HCT116 (cell line): ENCODE measurements around the gene HYAL4. TPM values are rescaled to one million over a fixed set of nuclear protein-coding genes. Genes with fewer than 3 reads are reported as not detected.

Experiments used
- ATAC-seq: fragments of 200-7000 bp; cut with Tn5 transposase; 2 replicates; pipeline ENCODE4 v1.9.1; 2020; ENCODE audit warnings: mild to moderate bottlenecking, moderate library complexity
- Bru-seq: library from RNA; stranded (reverse); fragments of 400-500 nt; gene quantifications from one replicate; lab custom pipeline; 2021; lab: Mats Ljungman, UMichigan
- BruChase-seq, 2 experiments: library from RNA; stranded (reverse); fragments of 400-500 nt; gene quantifications; one replicate each; lab custom pipeline; 2021; lab: Mats Ljungman, UMichigan
- BruUV-seq: library from RNA; stranded (reverse); fragments of 400-500 nt; replicated peaks from 2 replicates; lab custom pipeline; 2021; lab: Mats Ljungman, UMichigan
- CTCF ChIA-PET: fragments of 300-600 bp; sonication (Branson Sonifier 250); formaldehyde crosslinking; loops from one replicate; lab custom pipeline; 2021; ENCODE audit warnings: antibody characterized with exemption; lab: Charles Lee
- POLR2A ChIA-PET: fragments of 300-600, 350-600 bp; sonication (Branson Sonifier 250); formaldehyde crosslinking; loops from one replicate; lab custom pipeline; 2021; ENCODE audit warnings: antibody characterized with exemption; lab: Charles Lee
- RAD21 ChIA-PET, 2 experiments: fragments of 300-600 bp; sonication (Branson Sonifier 250); formaldehyde crosslinking; loops; one replicate each; lab custom pipeline; 2023; ENCODE audit warnings: low total read pairs in 2 of 2; ENCODE audit not compliant: uncharacterized antibody in 2 of 2, unreplicated experiment in 2 of 2, low non-redundant PET in 1 of 2; lab: Charles Lee
- DNase-seq: peaks from one replicate; pipeline ENCODE4 v3.0.0-alpha.2; 2010; ENCODE audit warnings: low read depth, low spot score
- H2AFZ ChIP-seq: fragments of 200-600 bp; shearing (Covaris generic), sonication (generic); 2 replicates; pipeline ENCODE4 v1.6.1; 2017; ENCODE audit warnings: low read depth, mixed run types, mixed read lengths, antibody characterized with exemption, low read length; ENCODE audit not compliant: poor library complexity, severe bottlenecking
- H3K27ac ChIP-seq: 2 replicates; pipeline ENCODE4 v1.5.1; 2012; ENCODE audit warnings: low read depth, low read length
- H3K27me3 ChIP-seq: fragments of 200-600 bp; sonication (generic); 2 replicates; pipeline ENCODE4 v1.6.1; 2016; ENCODE audit warnings: mixed run types, low read length, mixed read lengths; ENCODE audit not compliant: insufficient read depth
- H3K36me3 ChIP-seq, 2 experiments: fragments of 200-500 bp in 1 of 2; fragments of 200-600 bp in 1 of 2; sonication (Bioruptor generic) in 1 of 2; sonication (generic) in 1 of 2; 2 replicates each; pipeline versions ENCODE4 v1.5.1 to v1.6.1; 2014 to 2016; ENCODE audit warnings: low read length in 2 of 2, inconsistent platforms in 1 of 2, mixed read lengths in 1 of 2, mixed run types in 1 of 2; ENCODE audit not compliant: insufficient read depth in 2 of 2, control insufficient read depth in 1 of 2
- H3K4me1 ChIP-seq, 2 experiments: fragments of 200-600 bp in 1 of 2; sonication (generic) in 1 of 2; 2 replicates each; pipeline versions ENCODE4 v1.5.1 to v1.6.1; 2012 to 2017; ENCODE audit warnings: low read length in 2 of 2, inconsistent platforms in 1 of 2, mild to moderate bottlenecking in 1 of 2, mixed read lengths in 1 of 2, mixed run types in 1 of 2, moderate library complexity in 1 of 2; ENCODE audit not compliant: insufficient read depth in 2 of 2, control insufficient read depth in 1 of 2
- H3K4me2 ChIP-seq: fragments of 200-600 bp; sonication (generic); 2 replicates; pipeline ENCODE4 v1.6.1; 2017; ENCODE audit warnings: mixed run types, low read length, mixed read lengths
- H3K4me3 ChIP-seq, 2 experiments: fragments of 200-600 bp in 1 of 2; sonication (generic) in 1 of 2; replicated peaks in 1 of 2; 2 replicates each; pipeline ENCODE4 v1.5.1; 2011 to 2016; ENCODE audit warnings: low read length in 2 of 2, control low read depth in 1 of 2, low read depth in 1 of 2, mild to moderate bottlenecking in 1 of 2, mixed read lengths in 1 of 2, mixed run types in 1 of 2
- H3K79me2 ChIP-seq: fragments of 200-600 bp; sonication (generic); 2 replicates; pipeline ENCODE4 v1.6.1; 2017; ENCODE audit warnings: mild to moderate bottlenecking, mixed run types, low read length, moderate library complexity, mixed read lengths; ENCODE audit not compliant: insufficient read depth
- H3K9ac ChIP-seq: fragments of 200-600 bp; sonication (generic); 2 replicates; pipeline ENCODE4 v1.6.1; 2016; ENCODE audit warnings: low read length, mixed read lengths
- H3K9me2 ChIP-seq: fragments of 200-600 bp; sonication (generic), shearing (Covaris generic); 2 replicates; pipeline ENCODE4 v1.6.1; 2017; ENCODE audit warnings: mixed run types, mild to moderate bottlenecking, moderate library complexity; ENCODE audit not compliant: insufficient read depth
- H3K9me3 ChIP-seq, 2 experiments: fragments of 200-500 bp in 1 of 2; fragments of 200-600 bp in 1 of 2; sonication (Bioruptor generic) in 1 of 2; sonication (generic) in 1 of 2; 2 replicates each; pipeline ENCODE4 v1.6.1; 2014 to 2017; ENCODE audit warnings: low read length in 2 of 2, mixed read lengths in 2 of 2, inconsistent platforms in 1 of 2, low read depth in 1 of 2, mild to moderate bottlenecking in 1 of 2, mixed run types in 1 of 2, moderate library complexity in 1 of 2; ENCODE audit not compliant: control insufficient read depth in 1 of 2, insufficient read depth in 1 of 2
- H4K20me1 ChIP-seq: fragments of 200-600 bp; sonication (generic), shearing (Covaris generic); 2 replicates; pipeline ENCODE4 v1.6.1; 2017; ENCODE audit warnings: mixed run types, mild to moderate bottlenecking, moderate library complexity; ENCODE audit not compliant: insufficient read depth
- ATF3 ChIP-seq: IDR thresholded peaks from 2 replicates; pipeline ENCODE4 v1.6.1; 2012
- CBX3 ChIP-seq: IDR thresholded peaks from 2 replicates; pipeline ENCODE4 v1.6.1; 2012; ENCODE audit warnings: low read depth
- EGR1 ChIP-seq: IDR thresholded peaks from 2 replicates; pipeline ENCODE4 v1.6.1; 2012; ENCODE audit warnings: low read depth
- ELF1 ChIP-seq: IDR thresholded peaks from 2 replicates; pipeline ENCODE4 v1.6.1; 2012; ENCODE audit warnings: low read depth, borderline replicate concordance
- EZH2 ChIP-seq: fragments of 200-600 bp; sonication (generic); IDR thresholded peaks from 2 replicates; pipeline ENCODE4 v1.6.1; 2017; ENCODE audit warnings: antibody characterized with exemption, mixed run types
- EZH2phosphoT487 ChIP-seq: fragments of 200-600 bp; IDR thresholded peaks from 2 replicates; pipeline ENCODE4 v1.6.1; 2018; ENCODE audit warnings: antibody characterized with exemption, borderline replicate concordance
- FOSL1 ChIP-seq: IDR thresholded peaks from 2 replicates; pipeline ENCODE4 v1.6.1; 2012; ENCODE audit warnings: low read depth
- JUND ChIP-seq: IDR thresholded peaks from 2 replicates; pipeline ENCODE4 v1.6.1; 2012
- RAD21 ChIP-seq: IDR thresholded peaks from 2 replicates; pipeline ENCODE4 v1.6.1; 2012; ENCODE audit warnings: low read depth, mild to moderate bottlenecking
- SIN3A ChIP-seq: IDR thresholded peaks from 2 replicates; pipeline ENCODE4 v1.6.1; 2012; ENCODE audit warnings: low read depth
- SRF ChIP-seq: IDR thresholded peaks from 2 replicates; pipeline ENCODE4 v1.6.1; 2012; ENCODE audit warnings: low read depth
- TCF7L2 ChIP-seq: IDR thresholded peaks from 2 replicates; pipeline ENCODE4 v1.7.0; 2011; ENCODE audit warnings: borderline replicate concordance, inconsistent platforms; ENCODE audit not compliant: insufficient read depth, insufficient read length; ENCODE audit errors: extremely low read depth
- YY1 ChIP-seq: IDR thresholded peaks from 2 replicates; pipeline ENCODE4 v1.6.1; 2011; ENCODE audit warnings: low read length, low read depth, moderate library complexity, mild to moderate bottlenecking; ENCODE audit not compliant: insufficient replicate concordance; ENCODE audit errors: extremely low read depth
- intact Hi-C: fragments of 100-400 bp; cut with micrococcal nuclease; formaldehyde crosslinking; loops from 2 replicates; pipeline ENCODE4 v1.10.0; 2022
- long read RNA-seq: library from polyadenylated mRNA; unstranded; transcript quantifications from one replicate; pipeline ENCODE4 v2.0.0, GENCODE V29; 2021; ENCODE audit not compliant: unreplicated experiment
- polyA plus RNA-seq: library from polyadenylated mRNA; unstranded; fragments of >200 nt; gene quantifications from 2 replicates; pipeline ENCODE4 v1.2.1, GENCODE V29; 2012; ENCODE audit warnings: missing spikeins
- total RNA-seq: library from RNA; stranded (reverse); gene quantifications from one replicate; pipeline ENCODE4 v1.2.1, GENCODE V29; 2021; ENCODE audit not compliant: unreplicated experiment
- TF ChIP-seq, protein P1 (sequence below): IDR thresholded peaks from 2 replicates; pipeline ENCODE4 v1.6.1; 2011; ENCODE audit warnings: mild to moderate bottlenecking, low read length, moderate library complexity; ENCODE audit not compliant: insufficient replicate concordance; ENCODE audit errors: extremely low read depth
- TF ChIP-seq, protein P2 (sequence below): IDR thresholded peaks from 2 replicates; pipeline ENCODE4 v1.6.1; 2012; ENCODE audit warnings: low read depth

HYAL4 gene, protein sequence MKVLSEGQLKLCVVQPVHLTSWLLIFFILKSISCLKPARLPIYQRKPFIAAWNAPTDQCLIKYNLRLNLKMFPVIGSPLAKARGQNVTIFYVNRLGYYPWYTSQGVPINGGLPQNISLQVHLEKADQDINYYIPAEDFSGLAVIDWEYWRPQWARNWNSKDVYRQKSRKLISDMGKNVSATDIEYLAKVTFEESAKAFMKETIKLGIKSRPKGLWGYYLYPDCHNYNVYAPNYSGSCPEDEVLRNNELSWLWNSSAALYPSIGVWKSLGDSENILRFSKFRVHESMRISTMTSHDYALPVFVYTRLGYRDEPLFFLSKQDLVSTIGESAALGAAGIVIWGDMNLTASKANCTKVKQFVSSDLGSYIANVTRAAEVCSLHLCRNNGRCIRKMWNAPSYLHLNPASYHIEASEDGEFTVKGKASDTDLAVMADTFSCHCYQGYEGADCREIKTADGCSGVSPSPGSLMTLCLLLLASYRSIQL
- not detected for total RNA-seq
- polyA plus RNA-seq = not detected in 2 replicates
- Bru-seq, nascent RNA = not detected
- BruChase-seq, experiment 1, labeled RNA remaining after a 6-hour chase = percentile 9 among the genes with signal in this experiment
- BruChase-seq, experiment 2, labeled RNA remaining after a 2-hour chase = percentile 14 among the genes with signal in this experiment
- long read RNA-seq = 0 reads

- no peak for ATAC-seq
- ChIA-PET RAD21 (no interaction called here), POLR2A (no interaction called here)
- Histone ChIP-seq H2AFZ (no peak within 1 kb of the TSS), H3K36me3 (no peaks in the 10 kb centered on the region), H4K20me1 (no peaks in the 10 kb centered on the region), H3K4me1 (peaks cover 0 to 8% of the 10 kb centered on the region in 2 experiments; a peak in 1 of 4 replicates), H3K27me3 (no peaks in the 10 kb centered on the region), H3K9me3 (no peaks in the 10 kb centered on the region), H3K4me3 (no peak within 1 kb of the TSS), H3K27ac (no peak within 1 kb of the TSS)
- intact Hi-C loops = no loop called here
- TF ChIP-seq, protein P1, sequence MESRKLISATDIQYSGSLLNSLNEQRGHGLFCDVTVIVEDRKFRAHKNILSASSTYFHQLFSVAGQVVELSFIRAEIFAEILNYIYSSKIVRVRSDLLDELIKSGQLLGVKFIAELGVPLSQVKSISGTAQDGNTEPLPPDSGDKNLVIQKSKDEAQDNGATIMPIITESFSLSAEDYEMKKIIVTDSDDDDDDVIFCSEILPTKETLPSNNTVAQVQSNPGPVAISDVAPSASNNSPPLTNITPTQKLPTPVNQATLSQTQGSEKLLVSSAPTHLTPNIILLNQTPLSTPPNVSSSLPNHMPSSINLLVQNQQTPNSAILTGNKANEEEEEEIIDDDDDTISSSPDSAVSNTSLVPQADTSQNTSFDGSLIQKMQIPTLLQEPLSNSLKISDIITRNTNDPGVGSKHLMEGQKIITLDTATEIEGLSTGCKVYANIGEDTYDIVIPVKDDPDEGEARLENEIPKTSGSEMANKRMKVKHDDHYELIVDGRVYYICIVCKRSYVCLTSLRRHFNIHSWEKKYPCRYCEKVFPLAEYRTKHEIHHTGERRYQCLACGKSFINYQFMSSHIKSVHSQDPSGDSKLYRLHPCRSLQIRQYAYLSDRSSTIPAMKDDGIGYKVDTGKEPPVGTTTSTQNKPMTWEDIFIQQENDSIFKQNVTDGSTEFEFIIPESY = no peak
- TF ChIP-seq, protein P2, sequence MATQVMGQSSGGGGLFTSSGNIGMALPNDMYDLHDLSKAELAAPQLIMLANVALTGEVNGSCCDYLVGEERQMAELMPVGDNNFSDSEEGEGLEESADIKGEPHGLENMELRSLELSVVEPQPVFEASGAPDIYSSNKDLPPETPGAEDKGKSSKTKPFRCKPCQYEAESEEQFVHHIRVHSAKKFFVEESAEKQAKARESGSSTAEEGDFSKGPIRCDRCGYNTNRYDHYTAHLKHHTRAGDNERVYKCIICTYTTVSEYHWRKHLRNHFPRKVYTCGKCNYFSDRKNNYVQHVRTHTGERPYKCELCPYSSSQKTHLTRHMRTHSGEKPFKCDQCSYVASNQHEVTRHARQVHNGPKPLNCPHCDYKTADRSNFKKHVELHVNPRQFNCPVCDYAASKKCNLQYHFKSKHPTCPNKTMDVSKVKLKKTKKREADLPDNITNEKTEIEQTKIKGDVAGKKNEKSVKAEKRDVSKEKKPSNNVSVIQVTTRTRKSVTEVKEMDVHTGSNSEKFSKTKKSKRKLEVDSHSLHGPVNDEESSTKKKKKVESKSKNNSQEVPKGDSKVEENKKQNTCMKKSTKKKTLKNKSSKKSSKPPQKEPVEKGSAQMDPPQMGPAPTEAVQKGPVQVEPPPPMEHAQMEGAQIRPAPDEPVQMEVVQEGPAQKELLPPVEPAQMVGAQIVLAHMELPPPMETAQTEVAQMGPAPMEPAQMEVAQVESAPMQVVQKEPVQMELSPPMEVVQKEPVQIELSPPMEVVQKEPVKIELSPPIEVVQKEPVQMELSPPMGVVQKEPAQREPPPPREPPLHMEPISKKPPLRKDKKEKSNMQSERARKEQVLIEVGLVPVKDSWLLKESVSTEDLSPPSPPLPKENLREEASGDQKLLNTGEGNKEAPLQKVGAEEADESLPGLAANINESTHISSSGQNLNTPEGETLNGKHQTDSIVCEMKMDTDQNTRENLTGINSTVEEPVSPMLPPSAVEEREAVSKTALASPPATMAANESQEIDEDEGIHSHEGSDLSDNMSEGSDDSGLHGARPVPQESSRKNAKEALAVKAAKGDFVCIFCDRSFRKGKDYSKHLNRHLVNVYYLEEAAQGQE = no peak
- TF ChIP-seq SRF (no peak), ELF1 (no peak), ATF3 (no peak), FOSL1 (no peak), YY1 (no peak), RAD21 (no peak), EGR1 (no peak), SIN3A (no peak), EZH2phosphoT487 (no peak), CBX3 (no peak), TCF7L2 (no peak), EZH2 (no peak), JUND (no peak)
- TF ChIP-seq, all 23 proteins: peak for 0
- Histone ChIP-seq H3K4me2 (no peak within 1 kb of the TSS), H3K9ac (no peak within 1 kb of the TSS), H3K79me2 (no peaks in the 10 kb centered on the region), H3K9me2 (no peaks in the 10 kb centered on the region)
- no peak for DNase-seq
- BruUV-seq = no TSS peak
- CTCF ChIA-PET = interaction anchor here (0.6 kb wide), 1 partner anchor 47 kb away, joined by 3 read pairs; no protein-coding TSS in a partner anchor
These were observed at the start of gene HYAL4 for GRCh38 chr7:123844712-123845219. HYAL4 (plus strand) TSS chr7:123845169; CDS start chr7:123868274, 23,105 bp downstream.
